Chondrocyte (in vitro differentiated cells): ENCODE data around the gene BGN. TPM values are rescaled to one million over a fixed set of nuclear protein-coding genes. Genes with fewer than 3 reads are reported as not detected.

Experiments
- DNase-seq: peaks from one replicate; pipeline ENCODE4 v3.0.0; 2021; ENCODE audit warnings: mixed read lengths, low spot score
- H3K27ac Mint-ChIP-seq: one replicate; pipeline ENCODE4 v1.8.0; 2021; ENCODE audit warnings: mild to moderate bottlenecking, moderate library complexity, mixed read lengths; ENCODE audit not compliant: unreplicated experiment
- H3K27me3 Mint-ChIP-seq: 2 replicates; pipeline ENCODE4 v1.8.0; 2021; ENCODE audit warnings: low read depth, mixed read lengths
- H3K36me3 Mint-ChIP-seq: 2 replicates; pipeline ENCODE4 v1.8.0; 2021; ENCODE audit warnings: low read depth, mixed read lengths
- H3K4me1 Mint-ChIP-seq: 2 replicates; pipeline ENCODE4 v1.8.0; 2021; ENCODE audit warnings: low read depth, mild to moderate bottlenecking, mixed read lengths
- H3K4me3 Mint-ChIP-seq: one replicate; pipeline ENCODE4 v1.8.0; 2021; ENCODE audit warnings: mild to moderate bottlenecking, moderate library complexity, mixed read lengths; ENCODE audit not compliant: unreplicated experiment
- H3K9me3 Mint-ChIP-seq: 2 replicates; pipeline ENCODE4 v1.8.0; 2021; ENCODE audit warnings: low read depth, mixed read lengths
- CTCF ChIP-seq: fragments of 200-600 bp; sonication (generic); IDR thresholded peaks from 2 replicates; pipeline ENCODE4 v1.5.0; 2021; ENCODE audit warnings: antibody characterized with exemption, mild to moderate bottlenecking, moderate library complexity
- total RNA-seq: library from RNA; stranded (reverse); gene quantifications from 3 replicates; pipeline ENCODE4 v1.2.1, GENCODE V29; 2021

Gene BGN
- total RNA-seq, 1 donor from 2014 or later: 2,632 TPM

- DNase-seq: no peak
- Mint-ChIP-seq H3K27me3 (no peaks in the 10 kb centered on the region), H3K9me3 (no peaks in the 10 kb centered on the region), H3K4me3 (no peak overlapping the region), H3K4me1 (no peaks in the 10 kb centered on the region), H3K27ac (no peak overlapping the region), H3K36me3 (peaks cover 3% of the 10 kb centered on the region)
- TF ChIP-seq CTCF: no peak
These were observed 54.5 kb downstream of the BGN start for GRCh38 chrX:153549231-153549630.

- TF ChIP-seq CTCF: no peak
- DNase-seq: no peak
- Mint-ChIP-seq H3K36me3 (peaks cover 3% of the 10 kb centered on the region), H3K4me3 (no peak overlapping the region), H3K27me3 (no peaks in the 10 kb centered on the region), H3K27ac (no peak overlapping the region), H3K9me3 (no peaks in the 10 kb centered on the region), H3K4me1 (no peaks in the 10 kb centered on the region)
These were observed 55.0 kb downstream of the BGN start for GRCh38 chrX:153549807-153550206.

- no peaks in the 10 kb centered on the region for H3K9me3 Mint-ChIP-seq
- DNase-seq: no peak
- H3K27me3 Mint-ChIP-seq: no peaks in the 10 kb centered on the region
- no peak overlapping the region for H3K4me3 Mint-ChIP-seq
- no peak for TF ChIP-seq CTCF
- H3K36me3 Mint-ChIP-seq: peaks cover 3% of the 10 kb centered on the region
- no peak overlapping the region for H3K27ac Mint-ChIP-seq
- no peaks in the 10 kb centered on the region for H3K4me1 Mint-ChIP-seq
These were observed 56.4 kb downstream of the BGN start for GRCh38 chrX:153551135-153551534.

GRCh38 chrX:153554519-153555167 lies 59.9 kb downstream of the BGN start:
- H3K4me3 Mint-ChIP-seq: no peak overlapping the region
- TF ChIP-seq CTCF: peak; percentile 80
- H3K27ac Mint-ChIP-seq: no peak overlapping the region
- DNase-seq: no peak
- H3K9me3 Mint-ChIP-seq: no peaks in the 10 kb centered on the region
- no peaks in the 10 kb centered on the region for H3K27me3 Mint-ChIP-seq
- no peaks in the 10 kb centered on the region for H3K4me1 Mint-ChIP-seq
- H3K36me3 Mint-ChIP-seq: no peaks in the 10 kb centered on the region

GRCh38 chrX:153556767-153557166 lies 62.0 kb downstream of the BGN start:
- Mint-ChIP-seq H3K27ac (no peak overlapping the region), H3K9me3 (peaks cover 3% of the 10 kb centered on the region), H3K27me3 (no peaks in the 10 kb centered on the region), H3K36me3 (no peaks in the 10 kb centered on the region), H3K4me1 (no peaks in the 10 kb centered on the region), H3K4me3 (no peak overlapping the region)
- TF ChIP-seq CTCF: no peak
- no peak for DNase-seq
